HEK293 (cell line): ENCODE results near the gene OBSCN.

Experiments
- CTCF ChIA-PET: fragments of 350-600 bp; formaldehyde crosslinking; extraction: SDS; loops from one replicate; lab custom pipeline; 2021; ENCODE audit warnings: antibody characterized with exemption; lab: Yijun Ruan, JAX
- POLR2A ChIA-PET: fragments of 300-600 bp; formaldehyde crosslinking; extraction: SDS; loops from one replicate; lab custom pipeline; 2020; ENCODE audit warnings: antibody characterized with exemption, inconsistent platforms; lab: Yijun Ruan, JAX
- H3K27ac ChIP-seq: fragments of 200-500 bp; sonication (Bioruptor generic); 2 replicates; pipeline ENCODE4 v1.5.1; 2014; ENCODE audit warnings: low read depth, low read length, control low read depth, inconsistent platforms; ENCODE audit errors: extremely low read depth
- H3K36me3 ChIP-seq, 2 experiments: fragments of 200-500 bp in 1 of 2; sonication (Bioruptor generic) in 1 of 2; 1 replicate in 1 of 2; 2 replicates in 1 of 2; pipeline ENCODE4 v1.5.1; 2014 to 2017; ENCODE audit warnings: inconsistent platforms in 2 of 2, low read length in 2 of 2; ENCODE audit not compliant: control insufficient read depth in 2 of 2, insufficient read depth in 1 of 2
- H3K4me1 ChIP-seq: fragments of 200-500 bp; sonication (Bioruptor generic); 2 replicates; pipeline ENCODE4 v1.5.1; 2014; ENCODE audit warnings: mild to moderate bottlenecking, low read length, inconsistent platforms; ENCODE audit not compliant: control insufficient read depth, insufficient read depth
- H3K4me3 ChIP-seq: 2 replicates; pipeline ENCODE4 v1.5.1; 2011; ENCODE audit warnings: low read depth, mild to moderate bottlenecking, control low read depth, low read length, moderate library complexity
- H3K9me3 ChIP-seq: fragments of 200-500 bp; sonication (Bioruptor generic); 2 replicates; pipeline ENCODE4 v1.5.1; 2014; ENCODE audit warnings: low read depth, low read length, inconsistent platforms; ENCODE audit not compliant: control insufficient read depth, insufficient read depth
- GFI1B ChIP-seq: fragments of 450-650 bp; formaldehyde crosslinking; IDR thresholded peaks from 2 replicates; pipeline ENCODE4 v1.5.1; 2016; ENCODE audit warnings: missing biosample characterization, missing genetic modification characterization
- HOXC10 ChIP-seq: sonication (generic); formaldehyde crosslinking; IDR thresholded peaks from 2 replicates; pipeline ENCODE4 v1.8.1; 2023; ENCODE audit warnings: mild to moderate bottlenecking, missing genetic modification reagents
- KLF10 ChIP-seq: fragments of 450-650 bp; IDR thresholded peaks from 2 replicates; pipeline ENCODE4 v1.5.1; 2018; ENCODE audit warnings: missing biosample characterization, mild to moderate bottlenecking, missing genetic modification characterization
- KLF8 ChIP-seq: fragments of 450-650 bp; formaldehyde crosslinking; IDR thresholded peaks from 2 replicates; pipeline ENCODE4 v1.5.1; 2016; ENCODE audit warnings: missing biosample characterization, missing genetic modification characterization
- MZF1 ChIP-seq: fragments of 450-650 bp; formaldehyde crosslinking; IDR thresholded peaks from 2 replicates; pipeline ENCODE4 v1.5.1; 2017; ENCODE audit warnings: missing biosample characterization, missing genetic modification characterization, borderline replicate concordance
- SCRT1 ChIP-seq: fragments of 450-650 bp; formaldehyde crosslinking; IDR thresholded peaks from 2 replicates; pipeline ENCODE4 v1.5.1; 2016; ENCODE audit warnings: missing biosample characterization, missing genetic modification characterization, borderline replicate concordance
- ZBTB1 ChIP-seq: fragments of 450-650 bp; formaldehyde crosslinking; IDR thresholded peaks from 2 replicates; pipeline ENCODE4 v1.5.1; 2016; ENCODE audit warnings: missing biosample characterization, missing genetic modification characterization
- ZBTB8A ChIP-seq: fragments of 450-650 bp; formaldehyde crosslinking; IDR thresholded peaks from 2 replicates; pipeline ENCODE4 v1.5.1; 2016; ENCODE audit warnings: missing biosample characterization, missing genetic modification characterization
- ZEB2 ChIP-seq: fragments of 450-650 bp; formaldehyde crosslinking; IDR thresholded peaks from 2 replicates; pipeline ENCODE4 v1.5.1; 2016; ENCODE audit warnings: missing biosample characterization, missing genetic modification characterization
- ZNF155 ChIP-seq: fragments of 450-650 bp; formaldehyde crosslinking; IDR thresholded peaks from 2 replicates; pipeline ENCODE4 v1.5.1; 2016; ENCODE audit warnings: missing biosample characterization, missing genetic modification characterization
- ZNF350 ChIP-seq: fragments of 450-650 bp; formaldehyde crosslinking; IDR thresholded peaks from 2 replicates; pipeline ENCODE4 v1.5.0; 2017; ENCODE audit warnings: missing biosample characterization, mild to moderate bottlenecking, missing genetic modification characterization
- ZNF426 ChIP-seq: fragments of 450-650 bp; formaldehyde crosslinking; IDR thresholded peaks from 2 replicates; pipeline ENCODE4 v1.5.1; 2017; ENCODE audit warnings: missing biosample characterization, missing genetic modification characterization, mild to moderate bottlenecking, inconsistent platforms, moderate library complexity
- ZNF621 ChIP-seq: fragments of 450-650 bp; formaldehyde crosslinking; IDR thresholded peaks from 2 replicates; pipeline ENCODE4 v1.5.1; 2017; ENCODE audit warnings: missing biosample characterization, missing genetic modification characterization
- ZNF701 ChIP-seq: fragments of 450-650 bp; formaldehyde crosslinking; IDR thresholded peaks from 2 replicates; pipeline ENCODE4 v1.5.1; 2016; ENCODE audit warnings: missing biosample characterization, missing genetic modification characterization
- ZNF776 ChIP-seq: fragments of 450-650 bp; formaldehyde crosslinking; IDR thresholded peaks from 2 replicates; pipeline ENCODE4 v1.5.0; 2017; ENCODE audit warnings: missing biosample characterization, missing genetic modification characterization, borderline replicate concordance
- ZNF837 ChIP-seq: fragments of 450-650 bp; formaldehyde crosslinking; IDR thresholded peaks from 2 replicates; pipeline ENCODE4 v1.5.1; 2016; ENCODE audit warnings: missing biosample characterization, missing genetic modification characterization
- TF ChIP-seq, protein P1 (sequence below): fragments of 450-650 bp; formaldehyde crosslinking; IDR thresholded peaks from 2 replicates; pipeline ENCODE4 v1.5.1; 2016; ENCODE audit warnings: missing biosample characterization, missing genetic modification characterization
- TF ChIP-seq, protein P2 (sequence below): fragments of 450-650 bp; formaldehyde crosslinking; IDR thresholded peaks from 2 replicates; pipeline ENCODE4 v1.5.1; 2017; ENCODE audit warnings: missing biosample characterization, mild to moderate bottlenecking, missing genetic modification characterization, moderate library complexity
- TF ChIP-seq, protein P3 (sequence below): fragments of 450-650 bp; formaldehyde crosslinking; IDR thresholded peaks from 2 replicates; pipeline ENCODE4 v1.5.1; 2016; ENCODE audit warnings: missing biosample characterization, missing genetic modification characterization
- TF ChIP-seq, protein P4 (sequence below): fragments of 450-650 bp; formaldehyde crosslinking; IDR thresholded peaks from 2 replicates; pipeline ENCODE4 v1.5.1; 2017; ENCODE audit warnings: missing biosample characterization, missing genetic modification characterization
- TF ChIP-seq, protein P5 (sequence below): fragments of 450-650 bp; IDR thresholded peaks from 2 replicates; pipeline ENCODE4 v1.5.1; 2018; ENCODE audit warnings: missing biosample characterization, missing genetic modification characterization
- TF ChIP-seq, protein P6 (sequence below): fragments of 450-650 bp; formaldehyde crosslinking; IDR thresholded peaks from 2 replicates; pipeline ENCODE4 v1.5.1; 2016; ENCODE audit warnings: missing biosample characterization, missing genetic modification characterization

OBSCN gene

DNA sequence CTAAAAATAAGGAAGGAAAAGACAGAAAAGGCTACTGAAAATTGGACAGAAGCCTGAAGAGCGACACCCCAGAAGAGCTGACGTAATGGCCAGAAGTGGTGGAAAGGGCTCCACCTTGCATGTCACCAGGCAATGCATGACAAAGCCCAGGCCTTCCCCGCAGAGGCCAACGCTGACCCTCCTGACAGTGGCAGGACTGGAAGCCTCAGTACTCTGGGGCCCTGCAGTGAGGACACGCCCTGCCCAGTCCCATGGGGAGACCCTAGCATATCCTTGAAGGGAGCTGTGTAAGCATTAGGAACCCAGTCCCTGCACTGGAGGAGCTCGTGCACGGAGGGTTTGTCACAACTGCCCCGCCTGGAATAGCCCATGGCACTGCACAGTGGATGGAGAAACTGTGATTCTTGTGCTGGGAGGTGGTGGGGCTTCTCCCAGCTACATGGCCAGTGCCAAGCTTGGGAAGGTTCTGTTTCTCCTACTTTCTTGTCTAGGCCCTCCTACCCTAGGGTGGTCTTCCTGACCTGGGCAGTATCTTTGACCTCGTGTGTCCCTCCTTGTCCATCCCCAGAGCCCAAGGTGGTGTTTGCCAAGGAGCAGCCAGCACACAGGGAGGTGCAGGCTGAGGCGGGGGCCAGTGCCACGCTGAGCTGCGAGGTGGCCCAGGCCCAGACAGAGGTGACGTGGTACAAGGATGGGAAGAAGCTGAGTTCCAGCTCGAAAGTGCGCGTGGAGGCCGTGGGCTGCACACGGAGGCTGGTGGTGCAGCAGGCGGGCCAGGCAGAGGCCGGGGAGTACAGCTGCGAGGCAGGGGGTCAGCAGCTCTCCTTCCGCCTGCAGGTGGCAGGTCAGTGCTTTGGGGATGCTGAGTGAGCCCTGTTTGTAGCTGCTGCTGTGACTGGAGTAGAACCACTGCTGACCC lies 60.4 kb downstream of the OBSCN start:
- POLR2A ChIA-PET: interaction anchor here (0.5 kb wide), 1 partner anchor 131 kb away, joined by 4 read pairs; no protein-coding TSS in a partner anchor

DNA sequence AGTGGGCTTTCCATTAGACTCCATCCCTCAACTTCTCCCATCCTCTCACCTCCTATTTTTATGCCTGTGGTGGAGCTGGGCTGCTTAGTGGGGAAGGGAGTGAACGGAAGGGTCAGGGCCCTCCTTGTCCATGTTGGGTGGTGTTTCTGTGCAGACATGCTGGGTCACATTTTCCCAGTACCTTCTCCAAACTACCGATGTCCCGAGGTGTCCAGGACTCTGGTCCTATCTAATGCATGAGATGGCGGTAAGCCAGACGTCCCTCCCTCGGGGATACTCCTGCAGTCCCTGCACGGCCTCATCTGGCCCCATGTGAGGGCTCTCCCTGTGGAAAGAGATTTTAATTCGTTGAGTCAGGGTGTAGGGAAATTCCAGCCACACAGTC lies 61.0 kb downstream of the OBSCN start:
- Histone ChIP-seq H3K4me1 (no peaks in the 10 kb centered on the region), H3K9me3 (no peaks in the 10 kb centered on the region), H3K36me3 (peaks cover 0 to 6% of the 10 kb centered on the region in 2 experiments; a peak in 1 of 3 replicates), H3K27ac (no peak overlapping the region), H3K4me3 (no peak overlapping the region)
- CTCF ChIA-PET: interaction anchor here (0.7 kb wide), 1 partner anchor 187 kb away, joined by 4 read pairs; no protein-coding TSS in a partner anchor
- POLR2A ChIA-PET: no interaction called here
- no peak for TF ChIP-seq MZF1 (tag by site-specific recombination)
- TF ChIP-seq ZNF701 (tag by site-specific recombination): no peak
- TF ChIP-seq GFI1B: no peak
- TF ChIP-seq, protein P1, sequence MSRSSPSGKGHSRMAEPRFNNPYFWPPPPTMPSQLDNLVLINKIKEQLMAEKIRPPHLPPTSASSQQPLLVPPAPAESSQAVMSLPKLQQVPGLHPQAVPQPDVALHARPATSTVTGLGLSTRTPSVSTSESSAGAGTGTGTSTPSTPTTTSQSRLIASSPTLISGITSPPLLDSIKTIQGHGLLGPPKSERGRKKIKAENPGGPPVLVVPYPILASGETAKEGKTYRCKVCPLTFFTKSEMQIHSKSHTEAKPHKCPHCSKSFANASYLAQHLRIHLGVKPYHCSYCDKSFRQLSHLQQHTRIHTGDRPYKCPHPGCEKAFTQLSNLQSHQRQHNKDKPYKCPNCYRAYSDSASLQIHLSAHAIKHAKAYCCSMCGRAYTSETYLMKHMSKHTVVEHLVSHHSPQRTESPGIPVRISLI (tag by site-specific recombination): no peak
- TF ChIP-seq ZNF350 (tag by site-specific recombination): no peak
- no peak for TF ChIP-seq ZBTB1
- TF ChIP-seq ZNF776: no peak
- TF ChIP-seq ZNF837 (tag by site-specific recombination): no peak
- TF ChIP-seq, protein P2, sequence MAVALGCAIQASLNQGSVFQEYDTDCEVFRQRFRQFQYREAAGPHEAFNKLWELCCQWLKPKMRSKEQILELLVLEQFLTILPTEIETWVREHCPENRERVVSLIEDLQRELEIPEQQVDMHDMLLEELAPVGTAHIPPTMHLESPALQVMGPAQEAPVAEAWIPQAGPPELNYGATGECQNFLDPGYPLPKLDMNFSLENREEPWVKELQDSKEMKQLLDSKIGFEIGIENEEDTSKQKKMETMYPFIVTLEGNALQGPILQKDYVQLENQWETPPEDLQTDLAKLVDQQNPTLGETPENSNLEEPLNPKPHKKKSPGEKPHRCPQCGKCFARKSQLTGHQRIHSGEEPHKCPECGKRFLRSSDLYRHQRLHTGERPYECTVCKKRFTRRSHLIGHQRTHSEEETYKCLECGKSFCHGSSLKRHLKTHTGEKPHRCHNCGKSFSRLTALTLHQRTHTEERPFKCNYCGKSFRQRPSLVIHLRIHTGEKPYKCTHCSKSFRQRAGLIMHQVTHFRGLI (tag by site-specific recombination): no peak
- TF ChIP-seq ZBTB8A (tag by site-specific recombination): no peak
- TF ChIP-seq, protein P3, sequence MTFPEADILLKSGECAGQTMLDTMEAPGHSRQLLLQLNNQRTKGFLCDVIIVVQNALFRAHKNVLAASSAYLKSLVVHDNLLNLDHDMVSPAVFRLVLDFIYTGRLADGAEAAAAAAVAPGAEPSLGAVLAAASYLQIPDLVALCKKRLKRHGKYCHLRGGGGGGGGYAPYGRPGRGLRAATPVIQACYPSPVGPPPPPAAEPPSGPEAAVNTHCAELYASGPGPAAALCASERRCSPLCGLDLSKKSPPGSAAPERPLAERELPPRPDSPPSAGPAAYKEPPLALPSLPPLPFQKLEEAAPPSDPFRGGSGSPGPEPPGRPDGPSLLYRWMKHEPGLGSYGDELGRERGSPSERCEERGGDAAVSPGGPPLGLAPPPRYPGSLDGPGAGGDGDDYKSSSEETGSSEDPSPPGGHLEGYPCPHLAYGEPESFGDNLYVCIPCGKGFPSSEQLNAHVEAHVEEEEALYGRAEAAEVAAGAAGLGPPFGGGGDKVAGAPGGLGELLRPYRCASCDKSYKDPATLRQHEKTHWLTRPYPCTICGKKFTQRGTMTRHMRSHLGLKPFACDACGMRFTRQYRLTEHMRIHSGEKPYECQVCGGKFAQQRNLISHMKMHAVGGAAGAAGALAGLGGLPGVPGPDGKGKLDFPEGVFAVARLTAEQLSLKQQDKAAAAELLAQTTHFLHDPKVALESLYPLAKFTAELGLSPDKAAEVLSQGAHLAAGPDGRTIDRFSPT (tag by site-specific recombination): no peak
- no peak for TF ChIP-seq KLF8 (tag by site-specific recombination)
- TF ChIP-seq ZNF155 (tag by site-specific recombination): no peak
- TF ChIP-seq ZNF621 (tag by site-specific recombination): no peak
- TF ChIP-seq SCRT1 (tag by site-specific recombination): no peak
- TF ChIP-seq ZNF426 (tag by site-specific recombination): no peak

More for the DNA sequence above, 60.4 kb downstream of the OBSCN start:
- Histone ChIP-seq H3K4me1 (no peaks in the 10 kb centered on the region), H3K4me3 (no peak overlapping the region), H3K9me3 (no peaks in the 10 kb centered on the region), H3K36me3 (peaks cover 0 to 6% of the 10 kb centered on the region in 2 experiments; a peak in 1 of 3 replicates), H3K27ac (no peak overlapping the region)
- TF ChIP-seq KLF10 (tag by site-specific recombination): no peak
- TF ChIP-seq, protein P4, sequence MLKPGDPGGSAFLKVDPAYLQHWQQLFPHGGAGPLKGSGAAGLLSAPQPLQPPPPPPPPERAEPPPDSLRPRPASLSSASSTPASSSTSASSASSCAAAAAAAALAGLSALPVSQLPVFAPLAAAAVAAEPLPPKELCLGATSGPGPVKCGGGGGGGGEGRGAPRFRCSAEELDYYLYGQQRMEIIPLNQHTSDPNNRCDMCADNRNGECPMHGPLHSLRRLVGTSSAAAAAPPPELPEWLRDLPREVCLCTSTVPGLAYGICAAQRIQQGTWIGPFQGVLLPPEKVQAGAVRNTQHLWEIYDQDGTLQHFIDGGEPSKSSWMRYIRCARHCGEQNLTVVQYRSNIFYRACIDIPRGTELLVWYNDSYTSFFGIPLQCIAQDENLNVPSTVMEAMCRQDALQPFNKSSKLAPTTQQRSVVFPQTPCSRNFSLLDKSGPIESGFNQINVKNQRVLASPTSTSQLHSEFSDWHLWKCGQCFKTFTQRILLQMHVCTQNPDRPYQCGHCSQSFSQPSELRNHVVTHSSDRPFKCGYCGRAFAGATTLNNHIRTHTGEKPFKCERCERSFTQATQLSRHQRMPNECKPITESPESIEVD (tag by site-specific recombination): no peak
- TF ChIP-seq, protein P5, sequence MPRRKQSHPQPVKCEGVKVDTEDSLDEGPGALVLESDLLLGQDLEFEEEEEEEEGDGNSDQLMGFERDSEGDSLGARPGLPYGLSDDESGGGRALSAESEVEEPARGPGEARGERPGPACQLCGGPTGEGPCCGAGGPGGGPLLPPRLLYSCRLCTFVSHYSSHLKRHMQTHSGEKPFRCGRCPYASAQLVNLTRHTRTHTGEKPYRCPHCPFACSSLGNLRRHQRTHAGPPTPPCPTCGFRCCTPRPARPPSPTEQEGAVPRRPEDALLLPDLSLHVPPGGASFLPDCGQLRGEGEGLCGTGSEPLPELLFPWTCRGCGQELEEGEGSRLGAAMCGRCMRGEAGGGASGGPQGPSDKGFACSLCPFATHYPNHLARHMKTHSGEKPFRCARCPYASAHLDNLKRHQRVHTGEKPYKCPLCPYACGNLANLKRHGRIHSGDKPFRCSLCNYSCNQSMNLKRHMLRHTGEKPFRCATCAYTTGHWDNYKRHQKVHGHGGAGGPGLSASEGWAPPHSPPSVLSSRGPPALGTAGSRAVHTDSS (tag by site-specific recombination): no peak
- TF ChIP-seq, protein P6, sequence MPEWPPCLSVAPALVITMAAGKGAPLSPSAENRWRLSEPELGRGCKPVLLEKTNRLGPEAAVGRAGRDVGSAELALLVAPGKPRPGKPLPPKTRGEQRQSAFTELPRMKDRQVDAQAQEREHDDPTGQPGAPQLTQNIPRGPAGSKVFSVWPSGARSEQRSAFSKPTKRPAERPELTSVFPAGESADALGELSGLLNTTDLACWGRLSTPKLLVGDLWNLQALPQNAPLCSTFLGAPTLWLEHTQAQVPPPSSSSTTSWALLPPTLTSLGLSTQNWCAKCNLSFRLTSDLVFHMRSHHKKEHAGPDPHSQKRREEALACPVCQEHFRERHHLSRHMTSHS (tag by site-specific recombination): no peak
- TF ChIP-seq HOXC10: no peak
- no peak for TF ChIP-seq ZEB2
- CTCF ChIA-PET: interaction anchor here (0.7 to 1.2 kb wide), 3 partner anchors 188 to 269 kb away, joined by 3 to 4 read pairs (median 4); no protein-coding TSS in a partner anchor
